ACC112 (cell line): ENCODE data around the gene DYRK1B.

Source experiments
- H2AFZ ChIP-seq: fragments of 200-600 bp; sonication (generic); one replicate; pipeline ENCODE4 v1.6.0; 2017; ENCODE audit warnings: antibody characterized with exemption, low read length; ENCODE audit not compliant: unreplicated experiment
- H3K27ac ChIP-seq: fragments of 200-600 bp; sonication (generic); 2 replicates; pipeline ENCODE4 v1.5.1; 2014; ENCODE audit warnings: low read depth, mild to moderate bottlenecking, antibody characterized with exemption, low read length, moderate library complexity
- H3K27me3 ChIP-seq: fragments of 200-600 bp; sonication (generic); 2 replicates; pipeline ENCODE4 v1.6.1; 2014; ENCODE audit warnings: mild to moderate bottlenecking, antibody characterized with exemption, low read length, moderate library complexity, mixed read lengths; ENCODE audit not compliant: insufficient read depth
- H3K36me3 ChIP-seq: fragments of 200-600 bp; sonication (generic); 2 replicates; pipeline ENCODE4 v1.6.1; 2016; ENCODE audit warnings: mild to moderate bottlenecking, antibody characterized with exemption, low read length, moderate library complexity, mixed read lengths; ENCODE audit not compliant: insufficient read depth
- H3K4me1 ChIP-seq: fragments of 200-600 bp; sonication (generic); one replicate; pipeline ENCODE4 v1.6.1; 2016; ENCODE audit warnings: low read length, mixed read lengths; ENCODE audit not compliant: insufficient read depth, unreplicated experiment, control insufficient read depth
- H3K4me3 ChIP-seq: fragments of 200-600 bp; sonication (generic); 2 replicates; pipeline ENCODE4 v1.5.1; 2014; ENCODE audit warnings: mild to moderate bottlenecking, low read depth, low read length
- H3K79me2 ChIP-seq: fragments of 200-600 bp; sonication (generic); one replicate; pipeline ENCODE4 v1.6.0; 2016; ENCODE audit warnings: low read length; ENCODE audit not compliant: control insufficient read depth, unreplicated experiment, insufficient read depth

The DYRK1B gene

GRCh38 chr19:39842693-39843435, 8.9 kb upstream of the DYRK1B start:
- Histone ChIP-seq H3K27ac (no peak overlapping the region), H2AFZ (no peak overlapping the region), H3K79me2 (peaks cover 73% of the 10 kb centered on the region), H3K4me3 (peak overlapping the region; percentile 71), H3K4me1 (peaks cover 27% of the 10 kb centered on the region), H3K36me3 (no peaks in the 10 kb centered on the region), H3K27me3 (no peaks in the 10 kb centered on the region)

- no peaks in the 10 kb centered on the region for H3K36me3 ChIP-seq
- H3K4me3 ChIP-seq = peak overlapping the region; percentile 71; the same call in 1 of the 2 replicates
- H3K4me1 ChIP-seq = peaks cover 27% of the 10 kb centered on the region
Observed at GRCh38 chr19:39841041-39841440, 7.1 kb upstream of the DYRK1B start.

GRCh38 chr19:39840492-39840891, 6.5 kb upstream of the DYRK1B start:
- H3K4me1 ChIP-seq = peaks cover 27% of the 10 kb centered on the region
- no peaks in the 10 kb centered on the region for H3K27me3 ChIP-seq
- peaks cover 66% of the 10 kb centered on the region for H3K79me2 ChIP-seq
- H2AFZ ChIP-seq = no peak overlapping the region
- H3K36me3 ChIP-seq = no peaks in the 10 kb centered on the region
- H3K4me3 ChIP-seq = no peak overlapping the region
- no peak overlapping the region for H3K27ac ChIP-seq

More at GRCh38 chr19:39841041-39841440, 7.1 kb upstream of the DYRK1B start:
- Histone ChIP-seq H3K79me2 (peaks cover 72% of the 10 kb centered on the region), H3K27ac (no peak overlapping the region), H2AFZ (no peak overlapping the region), H3K27me3 (no peaks in the 10 kb centered on the region)

GRCh38 chr19:39839678-39840327, 5.8 kb upstream of the DYRK1B start:
- peaks cover 1% of the 10 kb centered on the region; the same call in 1 of the 2 replicates for H3K36me3 ChIP-seq
- no peaks in the 10 kb centered on the region for H3K27me3 ChIP-seq

GRCh38 chr19:39838569-39838968, 4.6 kb upstream of the DYRK1B start:
- Histone ChIP-seq H3K4me3 (no peak overlapping the region), H3K36me3 (peaks cover 4% of the 10 kb centered on the region; the same call in 1 of the 2 replicates), H3K4me1 (peaks cover 17% of the 10 kb centered on the region), H3K79me2 (peaks cover 48% of the 10 kb centered on the region), H2AFZ (no peak overlapping the region), H3K27me3 (no peaks in the 10 kb centered on the region), H3K27ac (no peak overlapping the region)

More at GRCh38 chr19:39839678-39840327, 5.8 kb upstream of the DYRK1B start:
- H3K4me3 ChIP-seq = no peak overlapping the region
- H3K27ac ChIP-seq = no peak overlapping the region
- no peak overlapping the region for H2AFZ ChIP-seq
- H3K79me2 ChIP-seq = peaks cover 59% of the 10 kb centered on the region
- peaks cover 25% of the 10 kb centered on the region for H3K4me1 ChIP-seq

- Histone ChIP-seq H3K4me1 (peaks cover 13% of the 10 kb centered on the region), H3K36me3 (peaks cover 4% of the 10 kb centered on the region; the same call in 1 of the 2 replicates), H2AFZ (no peak overlapping the region), H3K79me2 (peaks cover 42% of the 10 kb centered on the region), H3K27ac (no peak overlapping the region), H3K4me3 (no peak overlapping the region), H3K27me3 (no peaks in the 10 kb centered on the region)
Observed at GRCh38 chr19:39837978-39838377, 4.0 kb upstream of the DYRK1B start.

- H2AFZ ChIP-seq = no peak overlapping the region
- H3K36me3 ChIP-seq = peaks cover 4% of the 10 kb centered on the region; the same call in 1 of the 2 replicates
- peaks cover 10% of the 10 kb centered on the region for H3K4me1 ChIP-seq
- no peaks in the 10 kb centered on the region for H3K27me3 ChIP-seq
- peaks cover 8% of the 10 kb centered on the region for H3K79me2 ChIP-seq
- H3K27ac ChIP-seq = no peak overlapping the region
- no peak overlapping the region; the same call in 1 of the 2 replicates for H3K4me3 ChIP-seq
Observed at GRCh38 chr19:39834287-39834841, 402 bp upstream of the DYRK1B start.

GRCh38 chr19:39833160-39833463, 850 bp downstream of the DYRK1B start:
- H3K27ac ChIP-seq = peak overlapping the region; percentile 91; the same call in 1 of the 2 replicates
- H3K4me1 ChIP-seq = peaks cover 10% of the 10 kb centered on the region
- peak overlapping the region; percentile 86 for H3K4me3 ChIP-seq
- H2AFZ ChIP-seq = peak overlapping the region; percentile 50
- H3K36me3 ChIP-seq = peaks cover 4% of the 10 kb centered on the region; the same call in 1 of the 2 replicates
- H3K79me2 ChIP-seq = no peaks in the 10 kb centered on the region
- no peaks in the 10 kb centered on the region for H3K27me3 ChIP-seq

- H3K27ac ChIP-seq = peak overlapping the region; percentile 91; the same call in 1 of the 2 replicates
- H3K36me3 ChIP-seq = peaks cover 4% of the 10 kb centered on the region; the same call in 1 of the 2 replicates
- H3K27me3 ChIP-seq = no peaks in the 10 kb centered on the region
- peaks cover 10% of the 10 kb centered on the region for H3K4me1 ChIP-seq
- no peaks in the 10 kb centered on the region for H3K79me2 ChIP-seq
- H2AFZ ChIP-seq = no peak overlapping the region
- peak overlapping the region; percentile 86 for H3K4me3 ChIP-seq
Observed at GRCh38 chr19:39832341-39833083, 1.4 kb downstream of the DYRK1B start.

GRCh38 chr19:39831679-39832078, 2.3 kb downstream of the DYRK1B start:
- Histone ChIP-seq H3K27ac (no peak overlapping the region), H3K4me3 (no peak overlapping the region), H3K36me3 (peaks cover 4% of the 10 kb centered on the region; the same call in 1 of the 2 replicates), H3K79me2 (no peaks in the 10 kb centered on the region), H2AFZ (no peak overlapping the region), H3K4me1 (peaks cover 10% of the 10 kb centered on the region), H3K27me3 (no peaks in the 10 kb centered on the region)
